K562 (cell line): ENCODE data around the gene ABHD16A. TPM values are rescaled to one million over a fixed set of nuclear protein-coding genes. Genes with fewer than 3 reads are reported as not detected.

Experiments used
- ETV1 ChIP-seq: fragments of 450-650 bp; conservative IDR thresholded peaks from 2 replicates; pipeline ENCODE4 v1.6.1; 2016; ENCODE audit warnings: missing genetic modification characterization, control low read depth, low read depth, missing compliant biosample characterization
- HNRNPL ChIP-seq: fragments of 200-400 bp; formaldehyde crosslinking; IDR thresholded peaks from 2 replicates; pipeline ENCODE4 v1.6.1; 2017; ENCODE audit warnings: low read depth, mild to moderate bottlenecking, low read length
- POLR2G ChIP-seq: fragments of 200-400 bp; formaldehyde crosslinking; IDR thresholded peaks from 2 replicates; pipeline ENCODE4 v1.6.1; 2017; ENCODE audit warnings: low read depth, mild to moderate bottlenecking, antibody characterized with exemption, low read length, moderate library complexity
- SNAPC5 ChIP-seq: fragments of 250-450 bp; sonication (Bioruptor Pico); IDR thresholded peaks from 2 replicates; pipeline ENCODE4 v1.8.0; 2021; ENCODE audit warnings: moderate library complexity, mild to moderate bottlenecking, inconsistent platforms
- TCF15 ChIP-seq: fragments of 250-450 bp; sonication (Bioruptor Pico); IDR thresholded peaks from 2 replicates; pipeline ENCODE4 v1.8.0; 2022; ENCODE audit warnings: moderate library complexity, mild to moderate bottlenecking, inconsistent platforms
- ZBED1 ChIP-seq: IDR thresholded peaks from 2 replicates; pipeline ENCODE4 v1.6.1; 2014
- ZBTB26 ChIP-seq: fragments of 450-650 bp; formaldehyde crosslinking; IDR thresholded peaks from 2 replicates; pipeline ENCODE4 v1.4.0; 2022; ENCODE audit warnings: missing genetic modification characterization
- ZNF134 ChIP-seq: fragments of 250-450 bp; sonication (Bioruptor Pico); conservative IDR thresholded peaks from 2 replicates; pipeline ENCODE4 v1.4.0; 2020
- ZNF311 ChIP-seq: fragments of 250-450 bp; sonication (Bioruptor Pico); IDR thresholded peaks from 2 replicates; pipeline ENCODE4 v1.4.0; 2020; ENCODE audit warnings: mild to moderate bottlenecking, moderate library complexity
- ZNF436 ChIP-seq: fragments of 250-450, 450-650 bp; sonication (Bioruptor Pico); formaldehyde crosslinking; IDR thresholded peaks from 2 replicates; pipeline ENCODE4 v1.7.0; 2020; ENCODE audit warnings: mild to moderate bottlenecking
- polyA plus RNA-seq, 8 experiments: library from polyadenylated mRNA; depleted of rRNA in 4 of 8; stranded (reverse) in 5 of 8; unstranded in 3 of 8; fragments of >200 nt; fragmentation: Nextera tagmentation in 2 of 8; fragmentation: Illumina TruSeq in 1 of 8; extraction: Ambion mirVana in 2 of 8; extraction: Trizol in 1 of 8; gene quantifications; 2 replicates each; pipeline versions ENCODE4 v1.2.1 to v1.2.3, GENCODE V29; 2011 to 2014; ENCODE audit warnings: inconsistent platforms in 1 of 8, missing spikeins in 1 of 8
- total RNA-seq, 7 experiments: library from RNA; depleted of rRNA in 6 of 7; stranded (reverse); fragments of >200 nt in 6 of 7; fragmentation: Illumina TruSeq in 2 of 7; extraction: Trizol in 2 of 7; gene quantifications; 2 replicates each; pipeline versions ENCODE4 v1.2.1 to v1.2.3, GENCODE V29; 2011 to 2021; ENCODE audit warnings: low replicate concordance in 1 of 7
- TF ChIP-seq, protein P1 (sequence below): fragments of 450-650 bp; IDR thresholded peaks from 2 replicates; pipeline ENCODE4 v1.6.1; 2016; ENCODE audit warnings: low read depth
- TF ChIP-seq, protein P2 (sequence below): sonication (generic); formaldehyde crosslinking; IDR thresholded peaks from 2 replicates; pipeline ENCODE4 v1.8.0; 2022; ENCODE audit warnings: mild to moderate bottlenecking, missing genetic modification reagents

The ABHD16A gene
- total and polyA plus RNA-seq, 9 of the 15 experiments (the other 6 are each of a cell fraction or from before 2014, with no cell fraction given) = 25.8 to 120 (median 81.6) TPM

DNA sequence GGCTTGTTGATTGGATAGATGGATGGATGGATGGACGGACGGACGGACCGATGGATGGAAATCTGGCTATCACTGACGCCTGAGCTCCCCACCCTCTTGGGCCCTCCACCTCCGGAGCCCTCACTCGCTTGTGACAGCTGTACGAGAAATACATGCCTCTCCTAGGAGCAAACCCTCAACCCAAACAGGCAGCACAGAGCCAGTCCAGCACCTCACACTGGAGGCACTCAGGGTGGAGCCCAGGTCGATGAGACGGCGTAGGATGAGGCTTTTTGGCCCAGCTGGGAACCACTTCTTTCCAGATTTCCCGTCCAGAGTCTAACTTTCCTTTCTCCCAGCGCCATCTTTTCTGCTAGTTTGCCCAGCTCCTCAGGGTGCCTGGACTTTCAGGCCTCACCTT lies 19.5 kb downstream of the ABHD16A start (continued):
- TF ChIP-seq, protein P1, sequence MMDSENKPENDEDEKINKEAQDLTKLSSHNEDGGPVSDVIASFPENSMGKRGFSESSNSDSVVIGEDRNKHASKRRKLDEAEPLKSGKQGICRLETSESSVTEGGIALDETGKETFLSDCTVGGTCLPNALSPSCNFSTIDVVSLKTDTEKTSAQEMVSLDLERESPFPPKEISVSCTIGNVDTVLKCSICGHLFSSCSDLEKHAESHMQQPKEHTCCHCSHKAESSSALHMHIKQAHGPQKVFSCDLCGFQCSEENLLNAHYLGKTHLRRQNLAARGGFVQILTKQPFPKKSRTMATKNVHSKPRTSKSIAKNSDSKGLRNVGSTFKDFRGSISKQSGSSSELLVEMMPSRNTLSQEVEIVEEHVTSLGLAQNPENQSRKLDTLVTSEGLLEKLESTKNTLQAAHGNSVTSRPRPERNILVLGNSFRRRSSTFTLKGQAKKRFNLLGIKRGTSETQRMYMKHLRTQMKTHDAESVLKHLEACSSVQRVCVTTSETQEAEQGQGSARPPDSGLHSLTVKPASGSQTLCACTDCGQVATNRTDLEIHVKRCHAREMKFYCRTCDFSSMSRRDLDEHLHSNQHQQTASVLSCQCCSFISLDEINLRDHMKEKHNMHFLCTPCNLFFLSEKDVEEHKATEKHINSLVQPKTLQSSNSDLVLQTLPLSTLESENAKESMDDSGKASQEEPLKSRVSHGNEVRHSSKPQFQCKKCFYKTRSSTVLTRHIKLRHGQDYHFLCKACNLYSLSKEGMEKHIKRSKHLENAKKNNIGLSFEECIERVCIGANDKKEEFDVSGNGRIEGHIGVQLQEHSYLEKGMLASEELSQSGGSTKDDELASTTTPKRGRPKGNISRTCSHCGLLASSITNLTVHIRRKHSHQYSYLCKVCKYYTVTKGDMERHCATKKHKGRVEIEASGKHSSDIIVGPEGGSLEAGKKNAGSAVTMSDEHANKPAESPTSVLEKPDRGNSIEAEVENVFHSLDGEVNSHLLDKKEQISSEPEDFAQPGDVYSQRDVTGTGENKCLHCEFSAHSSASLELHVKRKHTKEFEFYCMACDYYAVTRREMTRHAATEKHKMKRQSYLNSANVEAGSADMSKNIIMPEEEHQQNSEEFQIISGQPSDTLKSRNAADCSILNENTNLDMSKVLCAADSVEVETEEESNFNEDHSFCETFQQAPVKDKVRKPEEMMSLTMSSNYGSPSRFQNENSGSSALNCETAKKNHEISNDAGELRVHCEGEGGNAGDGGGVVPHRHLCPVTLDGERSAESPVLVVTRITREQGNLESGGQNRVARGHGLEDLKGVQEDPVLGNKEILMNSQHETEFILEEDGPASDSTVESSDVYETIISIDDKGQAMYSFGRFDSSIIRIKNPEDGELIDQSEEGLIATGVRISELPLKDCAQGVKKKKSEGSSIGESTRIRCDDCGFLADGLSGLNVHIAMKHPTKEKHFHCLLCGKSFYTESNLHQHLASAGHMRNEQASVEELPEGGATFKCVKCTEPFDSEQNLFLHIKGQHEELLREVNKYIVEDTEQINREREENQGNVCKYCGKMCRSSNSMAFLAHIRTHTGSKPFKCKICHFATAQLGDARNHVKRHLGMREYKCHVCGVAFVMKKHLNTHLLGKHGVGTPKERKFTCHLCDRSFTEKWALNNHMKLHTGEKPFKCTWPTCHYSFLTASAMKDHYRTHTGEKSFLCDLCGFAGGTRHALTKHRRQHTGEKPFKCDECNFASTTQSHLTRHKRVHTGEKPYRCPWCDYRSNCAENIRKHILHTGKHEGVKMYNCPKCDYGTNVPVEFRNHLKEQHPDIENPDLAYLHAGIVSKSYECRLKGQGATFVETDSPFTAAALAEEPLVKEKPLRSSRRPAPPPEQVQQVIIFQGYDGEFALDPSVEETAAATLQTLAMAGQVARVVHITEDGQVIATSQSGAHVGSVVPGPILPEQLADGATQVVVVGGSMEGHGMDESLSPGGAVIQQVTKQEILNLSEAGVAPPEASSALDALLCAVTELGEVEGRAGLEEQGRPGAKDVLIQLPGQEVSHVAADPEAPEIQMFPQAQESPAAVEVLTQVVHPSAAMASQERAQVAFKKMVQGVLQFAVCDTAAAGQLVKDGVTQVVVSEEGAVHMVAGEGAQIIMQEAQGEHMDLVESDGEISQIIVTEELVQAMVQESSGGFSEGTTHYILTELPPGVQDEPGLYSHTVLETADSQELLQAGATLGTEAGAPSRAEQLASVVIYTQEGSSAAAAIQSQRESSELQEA = peak; percentile 67
- TF ChIP-seq, protein P2, sequence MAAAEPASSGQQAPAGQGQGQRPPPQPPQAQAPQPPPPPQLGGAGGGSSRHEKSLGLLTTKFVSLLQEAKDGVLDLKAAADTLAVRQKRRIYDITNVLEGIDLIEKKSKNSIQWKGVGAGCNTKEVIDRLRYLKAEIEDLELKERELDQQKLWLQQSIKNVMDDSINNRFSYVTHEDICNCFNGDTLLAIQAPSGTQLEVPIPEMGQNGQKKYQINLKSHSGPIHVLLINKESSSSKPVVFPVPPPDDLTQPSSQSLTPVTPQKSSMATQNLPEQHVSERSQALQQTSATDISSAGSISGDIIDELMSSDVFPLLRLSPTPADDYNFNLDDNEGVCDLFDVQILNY (CRISPR knock-in tag) = no peak
- no peak for TF ChIP-seq ETV1 (tag)
- no peak for TF ChIP-seq ZBED1
- TF ChIP-seq TCF15 (CRISPR knock-in tag) = no peak
- no peak for TF ChIP-seq ZNF311
- TF ChIP-seq ZBTB26 = no peak
- no peak for TF ChIP-seq SNAPC5 (CRISPR knock-in tag)
- TF ChIP-seq ZNF134 (CRISPR knock-in tag) = no peak
- TF ChIP-seq POLR2G = 0 out of 2 replicates have a peak, but pooled peaks have one; percentile 1
- no peak for TF ChIP-seq HNRNPL
- no peak for TF ChIP-seq ZNF436 (CRISPR knock-in tag)
